Esophagus muscularis mucosa (tissue), 3 donors: ENCODE results near the gene CLBA1.

ENCODE experiments used
- CTCF ChIP-seq, 3 experiments: fragments of 200-600 bp in 2 of 3; fragments of 450-650 bp in 1 of 3; sonication (generic) in 2 of 3; IDR thresholded peaks; one replicate each; pipeline ENCODE4 v1.5.1; 2017 to 2019; ENCODE audit warnings: antibody characterized with exemption in 3 of 3, mild to moderate bottlenecking in 2 of 3, moderate library complexity in 1 of 3
- EP300 ChIP-seq: sonication (generic); formaldehyde crosslinking; IDR thresholded peaks from one replicate; pipeline ENCODE4 v1.6.1; 2017; ENCODE audit warnings: antibody characterized with exemption

GRCh38 chr14:105011312-105011990 lies 25.9 kb downstream of the CLBA1 start:
- TF ChIP-seq CTCF (IDR thresholded peaks at IDR 0.05), result no peak
- TF ChIP-seq EP300, result no peak
